HG03460 (cell line): Measurements from ENCODE around the gene APBA2.

Experiments
- ATAC-seq: cut with Tn5 transposase; IDR thresholded peaks from one replicate; pipeline ENCODE4 v1.9.1; 2021; ENCODE audit not compliant: unreplicated experiment

The APBA2 gene

GRCh38 chr15:29128671-29129070, 242.9 kb downstream of the APBA2 start:
- no peak for ATAC-seq

GRCh38 chr15:29129221-29129620, 243.4 kb downstream of the APBA2 start:
- no peak for ATAC-seq

GRCh38 chr15:29129926-29130325, 244.2 kb downstream of the APBA2 start:
- ATAC-seq, result no peak

- no peak for ATAC-seq
These were observed 244.7 kb downstream of the APBA2 start for GRCh38 chr15:29130476-29130875.

GRCh38 chr15:29130951-29131839, 245.4 kb downstream of the APBA2 start:
- no peak for ATAC-seq

- no peak for ATAC-seq
These were observed 246.2 kb downstream of the APBA2 start for GRCh38 chr15:29131840-29132420.

- no peak for ATAC-seq
These were observed 247.0 kb downstream of the APBA2 start for GRCh38 chr15:29132735-29133181.

GRCh38 chr15:29133321-29133720, 247.5 kb downstream of the APBA2 start:
- no peak for ATAC-seq

- ATAC-seq, result no peak
These were observed 248.0 kb downstream of the APBA2 start for GRCh38 chr15:29133791-29134190.

GRCh38 chr15:29134239-29134638, 248.5 kb downstream of the APBA2 start:
- no peak for ATAC-seq

GRCh38 chr15:29134641-29135308, 249.0 kb downstream of the APBA2 start:
- no peak for ATAC-seq

- no peak for ATAC-seq
These were observed 249.5 kb downstream of the APBA2 start for GRCh38 chr15:29135309-29135657.

- no peak for ATAC-seq
These were observed 250.2 kb downstream of the APBA2 start for GRCh38 chr15:29135702-29136646.

GRCh38 chr15:29138260-29138659, 252.5 kb downstream of the APBA2 start:
- no peak for ATAC-seq

GRCh38 chr15:29139072-29139471, 253.3 kb downstream of the APBA2 start:
- no peak for ATAC-seq

GRCh38 chr15:29139540-29140459, 254.0 kb downstream of the APBA2 start:
- ATAC-seq, result no peak

- no peak for ATAC-seq
These were observed 254.9 kb downstream of the APBA2 start for GRCh38 chr15:29140475-29141307.

GRCh38 chr15:29141308-29142128, 255.7 kb downstream of the APBA2 start:
- no peak for ATAC-seq
